ENCODE measurements around the gene C6orf120. TPM values are rescaled to one million over a fixed set of nuclear protein-coding genes. Genes with fewer than 3 reads are reported as not detected.

C6orf120 gene
- total and polyA plus RNA-seq, 2 of the 13 experiments (the other 11 are each of a cell fraction or from before 2014, with no cell fraction given) = 21.7 to 29.9 TPM

GRCh38 chr6:169724494-169725124 lies 22.7 kb downstream of the C6orf120 start, which contains the start of gene PHF10 (continued):
- TF ChIP-seq, protein P1, sequence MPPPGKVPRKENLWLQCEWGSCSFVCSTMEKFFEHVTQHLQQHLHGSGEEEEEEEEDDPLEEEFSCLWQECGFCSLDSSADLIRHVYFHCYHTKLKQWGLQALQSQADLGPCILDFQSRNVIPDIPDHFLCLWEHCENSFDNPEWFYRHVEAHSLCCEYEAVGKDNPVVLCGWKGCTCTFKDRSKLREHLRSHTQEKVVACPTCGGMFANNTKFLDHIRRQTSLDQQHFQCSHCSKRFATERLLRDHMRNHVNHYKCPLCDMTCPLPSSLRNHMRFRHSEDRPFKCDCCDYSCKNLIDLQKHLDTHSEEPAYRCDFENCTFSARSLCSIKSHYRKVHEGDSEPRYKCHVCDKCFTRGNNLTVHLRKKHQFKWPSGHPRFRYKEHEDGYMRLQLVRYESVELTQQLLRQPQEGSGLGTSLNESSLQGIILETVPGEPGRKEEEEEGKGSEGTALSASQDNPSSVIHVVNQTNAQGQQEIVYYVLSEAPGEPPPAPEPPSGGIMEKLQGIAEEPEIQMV (CRISPR knock-in tag; IDR thresholded peaks at IDR 0.05; ENCODE audit: low read depth) = no peak
- no peak; the same call in 1 of the 2 replicates for TF ChIP-seq KLF11 (CRISPR knock-in tag; IDR thresholded peaks at IDR 0.05)
- peak; percentile 90 for TF ChIP-seq ZBTB42 (CRISPR knock-in tag; IDR thresholded peaks at IDR 0.05)
- no peak; the same call in 1 of the 2 replicates for TF ChIP-seq ETS1 (CRISPR knock-in tag; IDR thresholded peaks at IDR 0.05)
- TF ChIP-seq, protein P2, sequence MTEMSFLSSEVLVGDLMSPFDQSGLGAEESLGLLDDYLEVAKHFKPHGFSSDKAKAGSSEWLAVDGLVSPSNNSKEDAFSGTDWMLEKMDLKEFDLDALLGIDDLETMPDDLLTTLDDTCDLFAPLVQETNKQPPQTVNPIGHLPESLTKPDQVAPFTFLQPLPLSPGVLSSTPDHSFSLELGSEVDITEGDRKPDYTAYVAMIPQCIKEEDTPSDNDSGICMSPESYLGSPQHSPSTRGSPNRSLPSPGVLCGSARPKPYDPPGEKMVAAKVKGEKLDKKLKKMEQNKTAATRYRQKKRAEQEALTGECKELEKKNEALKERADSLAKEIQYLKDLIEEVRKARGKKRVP (CRISPR knock-in tag; IDR thresholded peaks at IDR 0.05) = peak in 1 of 2 experiments; percentile 65; a peak in 1 of 4 replicates
- TF ChIP-seq STAT5B (CRISPR knock-in tag; IDR thresholded peaks at IDR 0.05) = no peak
- TF ChIP-seq TCF7L2 (IDR thresholded peaks at IDR 0.05; ENCODE audit: low read depth, low read length) = no peak
- TF ChIP-seq YY1 (IDR thresholded peaks at IDR 0.05; ENCODE audit: insufficient read depth, insufficient replicate concordance, low read depth, low read length) = peak; percentile 40
- TF ChIP-seq MEF2D (CRISPR knock-in tag; IDR thresholded peaks at IDR 0.05) = no peak
- TF ChIP-seq ZNF704 (CRISPR knock-in tag; IDR thresholded peaks at IDR 0.05; ENCODE audit: borderline replicate concordance) = peak; percentile 96
- TF ChIP-seq FLYWCH1 (CRISPR knock-in tag; IDR thresholded peaks at IDR 0.05) = no peak
- no peak for TF ChIP-seq SOX13 (IDR thresholded peaks at IDR 0.05)
- no peak; a peak in 1 of 4 replicates for TF ChIP-seq SOX13 (CRISPR knock-in tag; conservative IDR thresholded peaks at IDR 0.05 in 1 of 2, IDR thresholded peaks at IDR 0.05 in 1 of 2)
- TF ChIP-seq ATF7-NPFF (CRISPR knock-in tag; IDR thresholded peaks at IDR 0.05; ENCODE audit: low read depth) = peak; percentile 91; the same call in 1 of the 2 replicates
- no peak for TF ChIP-seq ZNF75D (CRISPR knock-in tag; IDR thresholded peaks at IDR 0.05; ENCODE audit: borderline replicate concordance)
- peak; percentile 56; the same call in 1 of the 2 replicates for TF ChIP-seq MTA1 (CRISPR knock-in tag; IDR thresholded peaks at IDR 0.05; ENCODE audit: borderline replicate concordance)
- TF ChIP-seq ELF1 (CRISPR knock-in tag; IDR thresholded peaks at IDR 0.05) = peak; percentile 58; the same call in 1 of the 2 replicates
- TF ChIP-seq, protein P3, sequence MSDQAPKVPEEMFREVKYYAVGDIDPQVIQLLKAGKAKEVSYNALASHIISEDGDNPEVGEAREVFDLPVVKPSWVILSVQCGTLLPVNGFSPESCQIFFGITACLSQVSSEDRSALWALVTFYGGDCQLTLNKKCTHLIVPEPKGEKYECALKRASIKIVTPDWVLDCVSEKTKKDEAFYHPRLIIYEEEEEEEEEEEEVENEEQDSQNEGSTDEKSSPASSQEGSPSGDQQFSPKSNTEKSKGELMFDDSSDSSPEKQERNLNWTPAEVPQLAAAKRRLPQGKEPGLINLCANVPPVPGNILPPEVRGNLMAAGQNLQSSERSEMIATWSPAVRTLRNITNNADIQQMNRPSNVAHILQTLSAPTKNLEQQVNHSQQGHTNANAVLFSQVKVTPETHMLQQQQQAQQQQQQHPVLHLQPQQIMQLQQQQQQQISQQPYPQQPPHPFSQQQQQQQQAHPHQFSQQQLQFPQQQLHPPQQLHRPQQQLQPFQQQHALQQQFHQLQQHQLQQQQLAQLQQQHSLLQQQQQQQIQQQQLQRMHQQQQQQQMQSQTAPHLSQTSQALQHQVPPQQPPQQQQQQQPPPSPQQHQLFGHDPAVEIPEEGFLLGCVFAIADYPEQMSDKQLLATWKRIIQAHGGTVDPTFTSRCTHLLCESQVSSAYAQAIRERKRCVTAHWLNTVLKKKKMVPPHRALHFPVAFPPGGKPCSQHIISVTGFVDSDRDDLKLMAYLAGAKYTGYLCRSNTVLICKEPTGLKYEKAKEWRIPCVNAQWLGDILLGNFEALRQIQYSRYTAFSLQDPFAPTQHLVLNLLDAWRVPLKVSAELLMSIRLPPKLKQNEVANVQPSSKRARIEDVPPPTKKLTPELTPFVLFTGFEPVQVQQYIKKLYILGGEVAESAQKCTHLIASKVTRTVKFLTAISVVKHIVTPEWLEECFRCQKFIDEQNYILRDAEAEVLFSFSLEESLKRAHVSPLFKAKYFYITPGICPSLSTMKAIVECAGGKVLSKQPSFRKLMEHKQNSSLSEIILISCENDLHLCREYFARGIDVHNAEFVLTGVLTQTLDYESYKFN (CRISPR knock-in tag; conservative IDR thresholded peaks at IDR 0.05) = no peak
- TF ChIP-seq NFIB (CRISPR knock-in tag; IDR thresholded peaks at IDR 0.05; ENCODE audit: borderline replicate concordance) = 0 out of 2 replicates have a peak, but pooled peaks have one; percentile 58
- TF ChIP-seq ZBTB38 (CRISPR knock-in tag; IDR thresholded peaks at IDR 0.05) = peak; percentile 78
- no peak for TF ChIP-seq ZNF496 (CRISPR knock-in tag; IDR thresholded peaks at IDR 0.05; ENCODE audit: insufficient replicate concordance)
